Neural progenitor cell (in vitro differentiated cells): ENCODE measurements around the gene SPATA3.

Source experiments
- CTCF ChIP-seq: fragments of 200-600 bp; sonication (generic); IDR thresholded peaks from 2 replicates; pipeline ENCODE4 v1.5.1; 2017; ENCODE audit warnings: antibody characterized with exemption, mild to moderate bottlenecking
- EZH2 ChIP-seq: fragments of 200-600 bp; sonication (generic); IDR thresholded peaks from 2 replicates; pipeline ENCODE4 v1.6.1; 2017; ENCODE audit warnings: antibody characterized with exemption, mild to moderate bottlenecking, moderate library complexity
- EZH2phosphoT487 ChIP-seq: fragments of 200-600 bp; sonication (generic); IDR thresholded peaks from 2 replicates; pipeline ENCODE4 v1.6.1; 2017; ENCODE audit warnings: antibody characterized with exemption

- TF ChIP-seq CTCF (no peak), EZH2 (no peak), EZH2phosphoT487 (no peak)
Observed at GRCh38 chr2:231001921-231002320, 6.0 kb downstream of the SPATA3 start.
